DOHH2 (cell line): Measurements from ENCODE around the gene MYBPC2.

Experiments used
- EZH2phosphoT487 ChIP-seq: fragments of 200-600 bp; sonication (generic); IDR thresholded peaks from 2 replicates; pipeline ENCODE4 v1.6.1; 2017; ENCODE audit warnings: borderline replicate concordance, mild to moderate bottlenecking, antibody characterized with exemption, low read length, moderate library complexity, mixed read lengths
- TF ChIP-seq, protein P1 (sequence below): fragments of 200-600 bp; sonication (generic); IDR thresholded peaks from one replicate; pipeline ENCODE4 v1.5.1; 2014; ENCODE audit warnings: antibody characterized with exemption, mild to moderate bottlenecking, low read depth, low read length; ENCODE audit not compliant: poor library complexity, severe bottlenecking

DNA sequence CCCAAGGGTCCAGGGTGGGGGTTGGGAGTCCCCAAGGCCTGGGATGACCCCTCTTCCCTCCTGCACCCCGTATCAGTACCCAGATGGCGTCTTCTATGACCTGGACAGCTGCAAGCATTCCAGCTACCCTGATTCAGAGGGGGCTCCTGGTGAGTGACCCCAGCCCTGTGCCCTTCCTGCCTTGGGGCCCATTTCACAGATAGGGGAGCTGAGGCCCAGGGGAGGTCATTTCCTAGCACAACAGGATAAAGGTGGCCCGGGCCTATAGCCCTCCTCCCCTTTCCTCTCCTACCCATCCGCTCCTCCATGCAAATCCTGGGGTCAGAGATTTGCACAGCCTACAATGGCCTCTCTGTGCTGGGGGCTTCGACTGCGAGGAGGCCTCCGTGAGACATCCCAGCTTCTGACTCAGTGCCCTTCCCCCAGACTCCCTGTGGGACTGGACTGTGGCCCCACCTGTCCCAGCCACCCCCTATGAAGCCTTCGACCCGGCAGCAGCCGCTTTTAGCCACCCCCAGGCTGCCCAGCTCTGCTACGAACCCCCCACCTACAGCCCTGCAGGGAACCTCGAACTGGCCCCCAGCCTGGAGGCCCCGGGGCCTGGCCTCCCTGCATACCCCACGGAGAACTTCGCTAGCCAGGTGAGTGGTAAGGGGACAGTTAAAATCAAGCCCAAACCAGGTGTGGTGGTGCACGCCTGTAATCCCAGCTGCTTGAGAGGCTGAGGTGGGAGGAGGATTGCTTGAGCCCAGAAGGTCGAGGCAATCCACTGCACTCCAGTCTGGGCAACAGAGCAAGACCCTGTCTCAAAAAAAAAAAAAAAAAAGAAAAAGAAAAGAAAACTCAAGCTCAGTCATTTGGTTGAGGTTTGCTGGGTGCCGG, 10.1 kb upstream of the MYBPC2 start:
- TF ChIP-seq, protein P1, sequence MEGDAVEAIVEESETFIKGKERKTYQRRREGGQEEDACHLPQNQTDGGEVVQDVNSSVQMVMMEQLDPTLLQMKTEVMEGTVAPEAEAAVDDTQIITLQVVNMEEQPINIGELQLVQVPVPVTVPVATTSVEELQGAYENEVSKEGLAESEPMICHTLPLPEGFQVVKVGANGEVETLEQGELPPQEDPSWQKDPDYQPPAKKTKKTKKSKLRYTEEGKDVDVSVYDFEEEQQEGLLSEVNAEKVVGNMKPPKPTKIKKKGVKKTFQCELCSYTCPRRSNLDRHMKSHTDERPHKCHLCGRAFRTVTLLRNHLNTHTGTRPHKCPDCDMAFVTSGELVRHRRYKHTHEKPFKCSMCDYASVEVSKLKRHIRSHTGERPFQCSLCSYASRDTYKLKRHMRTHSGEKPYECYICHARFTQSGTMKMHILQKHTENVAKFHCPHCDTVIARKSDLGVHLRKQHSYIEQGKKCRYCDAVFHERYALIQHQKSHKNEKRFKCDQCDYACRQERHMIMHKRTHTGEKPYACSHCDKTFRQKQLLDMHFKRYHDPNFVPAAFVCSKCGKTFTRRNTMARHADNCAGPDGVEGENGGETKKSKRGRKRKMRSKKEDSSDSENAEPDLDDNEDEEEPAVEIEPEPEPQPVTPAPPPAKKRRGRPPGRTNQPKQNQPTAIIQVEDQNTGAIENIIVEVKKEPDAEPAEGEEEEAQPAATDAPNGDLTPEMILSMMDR, result no peak
- no peak for TF ChIP-seq EZH2phosphoT487
